Mesendoderm (in vitro differentiated cells): Measurements from ENCODE around the gene BABAM2.
A peak's percentile ranks its signal among the peaks of the same experiment; 100 is the strongest.

Experiments used
- DNase-seq: peaks from one replicate; pipeline ENCODE4 v3.0.0; 2013
- H2AK5ac ChIP-seq: 2 replicates; pipeline ENCODE4 v1.6.1; 2013; ENCODE audit warnings: low read length, inconsistent platforms
- H2BK120ac ChIP-seq: 2 replicates; pipeline ENCODE4 v1.6.1; 2013; ENCODE audit warnings: low read depth, mild to moderate bottlenecking, low read length, moderate library complexity, mixed read lengths
- H2BK15ac ChIP-seq: replicated peaks from 2 replicates; pipeline ENCODE4 v1.6.1; 2013; ENCODE audit warnings: low read depth, mild to moderate bottlenecking, moderate library complexity
- H2BK5ac ChIP-seq: 2 replicates; pipeline ENCODE4 v1.6.1; 2013; ENCODE audit warnings: low read length, inconsistent platforms
- H3K18ac ChIP-seq: 2 replicates; pipeline ENCODE4 v1.6.1; 2013; ENCODE audit warnings: mild to moderate bottlenecking, low read length, mixed read lengths
- H3K23ac ChIP-seq: one replicate; pipeline ENCODE4 v1.6.1; 2013; ENCODE audit warnings: low read length
- H3K27ac ChIP-seq: 2 replicates; pipeline ENCODE4 v1.5.1; 2013; ENCODE audit warnings: low read depth, mild to moderate bottlenecking, inconsistent platforms, low read length, moderate library complexity
- H3K27me3 ChIP-seq: 2 replicates; pipeline ENCODE4 v1.6.1; 2013; ENCODE audit warnings: low read length, control low read depth, mild to moderate bottlenecking, inconsistent platforms; ENCODE audit not compliant: insufficient read depth, poor library complexity
- H3K36me3 ChIP-seq: 2 replicates; pipeline ENCODE4 v1.6.1; 2013; ENCODE audit warnings: low read length, inconsistent platforms; ENCODE audit not compliant: control insufficient read depth, insufficient read depth
- H3K4ac ChIP-seq: one replicate; pipeline ENCODE4 v1.6.1; 2013; ENCODE audit warnings: low read depth, mild to moderate bottlenecking, low read length, moderate library complexity
- H3K4me1 ChIP-seq: 2 replicates; pipeline ENCODE4 v1.6.1; 2013; ENCODE audit warnings: low read depth, low read length, inconsistent platforms; ENCODE audit not compliant: control insufficient read depth
- H3K4me2 ChIP-seq: 2 replicates; pipeline ENCODE4 v1.6.1; 2013; ENCODE audit warnings: low read length
- H3K4me3 ChIP-seq: 2 replicates; pipeline ENCODE4 v1.5.1; 2013; ENCODE audit warnings: mild to moderate bottlenecking, low read length
- H3K56ac ChIP-seq: one replicate; pipeline ENCODE4 v1.6.1; 2013; ENCODE audit warnings: low read length
- H3K79me1 ChIP-seq: 2 replicates; pipeline ENCODE4 v1.6.1; 2013; ENCODE audit warnings: low read length, inconsistent platforms
- H3K79me2 ChIP-seq: 2 replicates; pipeline ENCODE4 v1.6.1; 2013; ENCODE audit warnings: mild to moderate bottlenecking, low read length; ENCODE audit not compliant: control insufficient read depth, insufficient read depth
- H3K9ac ChIP-seq: 2 replicates; pipeline ENCODE4 v1.6.1; 2013; ENCODE audit warnings: low read length, inconsistent platforms
- H4K5ac ChIP-seq: one replicate; pipeline ENCODE4 v1.6.1; 2013; ENCODE audit warnings: low read length
- H4K8ac ChIP-seq: one replicate; pipeline ENCODE4 v1.6.1; 2013; ENCODE audit warnings: low read depth, mild to moderate bottlenecking, control low read depth, low read length, moderate library complexity
- WGBS: extraction: QIAGEN DNeasy Blood & Tissue Kit; methylation state at CpG from one replicate; pipeline ENCODE4 v1.1.7; 2013; ENCODE audit warnings: low lambda C conversion rate, missing lambda C conversion rate; ENCODE audit not compliant: insufficient coverage; ENCODE audit errors: extremely low coverage; 5-methylcytosine and 5-hydroxymethylcytosine counted together

Gene BABAM2

DNA sequence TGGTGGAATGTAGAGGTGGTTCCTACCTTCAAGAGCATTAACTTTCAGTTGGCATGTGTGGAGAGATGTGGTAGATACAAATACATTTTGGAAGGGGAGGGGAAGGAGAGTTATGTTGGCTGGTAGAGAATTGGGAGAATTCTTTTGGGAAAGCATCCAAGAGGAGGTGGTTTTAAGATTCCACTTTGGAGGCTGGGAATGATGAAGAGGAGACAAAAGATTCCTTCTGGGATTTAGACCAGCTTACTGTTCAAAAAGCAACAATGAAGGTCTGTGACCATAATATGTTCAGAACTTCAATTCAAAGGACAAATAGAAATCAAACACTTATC is 381.4 kb downstream of the BABAM2 start:
- H2BK5ac ChIP-seq: no peak overlapping the region
- no peak overlapping the region for H4K5ac ChIP-seq
- no peak overlapping the region for H2BK120ac ChIP-seq
- DNase-seq: no peak
- H3K4me3 ChIP-seq: no peak overlapping the region
- H3K9ac ChIP-seq: no peak overlapping the region
- no peaks in the 10 kb centered on the region for H3K36me3 ChIP-seq
- H3K23ac ChIP-seq: no peak overlapping the region
- no peak overlapping the region for H3K18ac ChIP-seq
- H3K27me3 ChIP-seq: no peaks in the 10 kb centered on the region
- H3K4me1 ChIP-seq: peaks cover 10% of the 10 kb centered on the region
- no peak overlapping the region for H4K8ac ChIP-seq
- H3K56ac ChIP-seq: no peak overlapping the region
- no peak overlapping the region for H3K27ac ChIP-seq
- no peak overlapping the region for H2BK15ac ChIP-seq
- H3K79me1 ChIP-seq: no peaks in the 10 kb centered on the region
- no peaks in the 10 kb centered on the region for H3K79me2 ChIP-seq
- H3K4ac ChIP-seq: no peak overlapping the region
- no peak overlapping the region for H2AK5ac ChIP-seq
- H3K4me2 ChIP-seq: no peak overlapping the region

DNA sequence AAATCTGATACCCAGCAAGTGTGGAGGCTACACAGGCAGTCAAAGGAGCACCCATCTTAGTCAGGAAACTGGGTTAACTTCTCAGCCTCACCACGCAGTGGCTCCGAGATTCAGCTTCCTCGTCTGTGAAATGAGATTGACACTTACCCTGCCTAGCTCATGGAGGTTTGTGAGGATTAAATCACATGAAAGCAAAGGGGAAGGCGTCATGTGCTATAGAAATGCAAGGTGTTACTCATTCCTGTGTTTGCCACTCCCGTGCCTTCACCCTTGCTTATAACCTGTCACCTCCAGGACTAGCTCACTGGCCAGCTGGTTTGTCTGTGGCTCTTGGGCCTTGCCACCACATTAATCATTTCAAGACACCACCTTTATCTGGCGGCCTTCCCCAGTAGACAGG is 383.2 kb downstream of the BABAM2 start:
- Histone ChIP-seq H3K4me2 (no peak overlapping the region), H2BK5ac (no peak overlapping the region), H2BK15ac (no peak overlapping the region), H4K8ac (no peak overlapping the region), H3K79me1 (no peaks in the 10 kb centered on the region), H3K18ac (no peak overlapping the region), H2BK120ac (no peak overlapping the region), H3K36me3 (no peaks in the 10 kb centered on the region), H3K23ac (no peak overlapping the region), H3K9ac (no peak overlapping the region), H3K27ac (no peak overlapping the region), H3K56ac (no peak overlapping the region), H3K79me2 (no peaks in the 10 kb centered on the region), H3K4ac (no peak overlapping the region), H3K4me1 (peaks cover 10% of the 10 kb centered on the region), H3K27me3 (no peaks in the 10 kb centered on the region), H4K5ac (no peak overlapping the region), H2AK5ac (no peak overlapping the region), H3K4me3 (no peak overlapping the region)
- no CpG with 5 or more reads among the region's 6 CpGs for WGBS
- DNase-seq: no peak

DNA sequence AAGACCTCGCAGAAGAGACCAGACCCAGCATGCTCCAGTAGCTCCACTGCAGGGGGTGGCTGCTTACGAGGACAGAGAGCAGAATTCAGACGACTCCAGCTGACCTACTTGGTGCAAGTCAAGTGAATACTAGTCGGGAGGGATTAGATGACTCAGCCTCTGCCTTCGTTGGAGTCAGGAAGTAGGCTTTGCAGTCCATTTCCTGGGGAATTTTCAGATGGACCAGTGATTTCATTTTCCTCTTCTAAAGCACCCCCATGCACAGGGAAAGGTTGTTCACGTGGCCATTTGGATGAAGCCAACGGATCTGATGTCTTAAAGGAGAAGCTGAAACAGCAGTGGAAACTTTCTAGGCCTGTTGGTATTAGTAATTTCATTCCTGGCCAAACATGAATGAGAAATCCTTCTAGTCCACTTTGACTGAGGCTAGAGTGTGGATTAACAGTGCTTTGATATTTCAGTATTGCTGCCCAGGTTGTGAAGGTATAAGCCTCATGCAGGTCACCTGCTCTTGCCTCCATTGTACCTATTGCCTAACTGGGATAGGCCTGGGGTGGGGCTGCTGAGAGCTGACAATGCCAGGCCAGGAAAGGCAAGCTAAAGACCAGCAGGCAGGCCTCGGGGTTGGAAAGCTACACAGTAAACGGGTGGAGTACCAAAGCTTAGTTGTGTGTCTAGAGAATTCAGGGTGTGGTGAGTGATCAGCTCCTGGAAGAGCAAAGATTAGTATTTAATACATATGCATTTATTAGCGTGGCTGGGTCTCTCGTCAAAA is 384.6 kb downstream of the BABAM2 start:
- Histone ChIP-seq H3K4ac (peak overlapping the region; percentile 46), H2BK120ac (no peak overlapping the region), H2BK15ac (no peak overlapping the region), H2BK5ac (peak overlapping the region; percentile 13), H4K5ac (no peak overlapping the region), H3K23ac (no peak overlapping the region), H3K4me2 (no peak overlapping the region), H3K79me1 (no peaks in the 10 kb centered on the region), H3K27me3 (no peaks in the 10 kb centered on the region), H3K4me3 (no peak overlapping the region), H3K56ac (peak overlapping the region; percentile 65), H3K79me2 (no peaks in the 10 kb centered on the region), H3K18ac (peak overlapping the region; percentile 9), H2AK5ac (no peak overlapping the region), H4K8ac (no peak overlapping the region), H3K27ac (peak overlapping the region; percentile 54), H3K36me3 (no peaks in the 10 kb centered on the region), H3K4me1 (peaks cover 5% of the 10 kb centered on the region), H3K9ac (no peak overlapping the region)
- no CpG with 5 or more reads among the region's 11 CpGs for WGBS
- peak; percentile 89 for DNase-seq

- Histone ChIP-seq H3K36me3 (no peaks in the 10 kb centered on the region), H3K4ac (no peak overlapping the region), H3K56ac (no peak overlapping the region), H3K18ac (no peak overlapping the region), H2BK120ac (no peak overlapping the region), H3K23ac (no peak overlapping the region), H2BK5ac (no peak overlapping the region), H3K4me3 (no peak overlapping the region), H3K4me2 (no peak overlapping the region), H3K79me1 (no peaks in the 10 kb centered on the region), H4K5ac (no peak overlapping the region), H2AK5ac (no peak overlapping the region), H3K4me1 (peaks cover 5% of the 10 kb centered on the region), H4K8ac (no peak overlapping the region), H3K27me3 (no peaks in the 10 kb centered on the region), H3K9ac (no peak overlapping the region), H3K27ac (no peak overlapping the region), H3K79me2 (no peaks in the 10 kb centered on the region), H2BK15ac (no peak overlapping the region)
- peak; percentile 86 for DNase-seq
- 100% methylated on average over 1 of the region's 11 CpGs for WGBS
These were observed 385.6 kb downstream of the BABAM2 start for GRCh38 chr2:28276076-28276618.

GRCh38 chr2:28276807-28277206 is 386.3 kb downstream of the BABAM2 start:
- DNase-seq: no peak
- H2BK15ac ChIP-seq: no peak overlapping the region
- no peak overlapping the region for H2AK5ac ChIP-seq
- no peak overlapping the region for H2BK5ac ChIP-seq
- no peak overlapping the region for H3K27ac ChIP-seq
- no peaks in the 10 kb centered on the region for H3K79me1 ChIP-seq
- H4K8ac ChIP-seq: no peak overlapping the region
- H4K5ac ChIP-seq: no peak overlapping the region
- no peak overlapping the region for H3K56ac ChIP-seq
- H3K4me2 ChIP-seq: no peak overlapping the region
- H2BK120ac ChIP-seq: no peak overlapping the region
- H3K4ac ChIP-seq: no peak overlapping the region
- H3K4me3 ChIP-seq: no peak overlapping the region
- H3K79me2 ChIP-seq: no peaks in the 10 kb centered on the region
- H3K27me3 ChIP-seq: no peaks in the 10 kb centered on the region
- no peak overlapping the region for H3K23ac ChIP-seq
- no peak overlapping the region for H3K9ac ChIP-seq
- no peaks in the 10 kb centered on the region for H3K36me3 ChIP-seq
- WGBS: no CpG with 5 or more reads among the region's 9 CpGs
- H3K4me1 ChIP-seq: peaks cover 5% of the 10 kb centered on the region
- H3K18ac ChIP-seq: no peak overlapping the region

DNA sequence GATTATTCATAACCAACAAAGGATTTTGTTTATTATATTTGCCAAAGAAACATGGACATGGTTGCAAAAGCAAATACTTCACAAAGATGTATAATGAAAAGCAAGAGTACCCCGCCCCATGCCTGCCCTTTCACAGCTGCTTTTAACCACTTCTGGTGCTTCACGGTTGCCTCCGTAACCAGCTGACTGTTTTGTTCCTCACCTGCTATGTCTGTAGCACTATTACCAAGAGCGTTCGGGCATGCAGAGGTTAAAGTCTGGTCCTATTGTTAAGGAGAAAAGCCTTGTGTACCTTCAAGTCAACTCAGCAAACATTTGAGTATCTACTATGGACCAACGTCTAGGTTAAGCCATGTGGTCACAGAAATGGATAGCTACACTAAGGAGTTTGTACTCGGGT is 386.9 kb downstream of the BABAM2 start:
- no peaks in the 10 kb centered on the region for H3K36me3 ChIP-seq
- H2BK15ac ChIP-seq: no peak overlapping the region
- H4K5ac ChIP-seq: no peak overlapping the region
- H4K8ac ChIP-seq: no peak overlapping the region
- no peak overlapping the region for H2AK5ac ChIP-seq
- H3K27me3 ChIP-seq: no peaks in the 10 kb centered on the region
- no CpG with 5 or more reads among the region's 7 CpGs for WGBS
- peaks cover 5% of the 10 kb centered on the region for H3K4me1 ChIP-seq
- no peak overlapping the region for H3K9ac ChIP-seq
- H3K4me2 ChIP-seq: no peak overlapping the region
- H2BK120ac ChIP-seq: no peak overlapping the region
- H3K56ac ChIP-seq: no peak overlapping the region
- H3K4ac ChIP-seq: no peak overlapping the region
- H3K18ac ChIP-seq: no peak overlapping the region
- no peak overlapping the region for H2BK5ac ChIP-seq
- no peak overlapping the region for H3K4me3 ChIP-seq
- no peak overlapping the region for H3K27ac ChIP-seq
- no peaks in the 10 kb centered on the region for H3K79me2 ChIP-seq
- H3K23ac ChIP-seq: no peak overlapping the region
- no peaks in the 10 kb centered on the region for H3K79me1 ChIP-seq
- DNase-seq: no peak
